ENCODE results near the gene MAPK10. TPM values are rescaled to one million over a fixed set of nuclear protein-coding genes. Genes with fewer than 3 reads are reported as not detected.

Gene MAPK10
- total and polyA plus RNA-seq, 10 of the 15 experiments (the other 5 are each of a cell fraction or from before 2014, with no cell fraction given), result 1.1 to 4.2 (median 2.4) TPM

DNA sequence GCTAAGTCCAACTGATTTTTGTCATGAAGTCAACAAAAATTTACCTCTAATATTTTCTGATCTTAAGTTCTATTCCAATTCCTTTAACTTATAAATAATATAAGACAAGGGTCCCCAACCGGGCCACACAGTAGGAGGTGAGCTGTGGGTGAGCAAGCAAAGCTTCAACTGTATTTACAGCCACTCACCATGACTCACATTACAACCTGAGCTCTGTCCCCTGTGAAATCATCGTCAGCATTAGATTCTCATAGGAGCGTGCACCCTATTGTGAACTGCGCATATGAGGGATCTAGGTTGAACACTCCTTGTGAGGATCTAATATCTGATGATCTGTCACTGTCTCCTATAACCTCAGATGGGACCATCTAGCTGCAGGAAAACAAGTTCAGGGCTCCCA lies 227.4 kb downstream of the MAPK10 start (continued):
- TF ChIP-seq PML (IDR thresholded peaks at IDR 0.05; ENCODE audit: low read length), result no peak
- no peak for TF ChIP-seq JUND (IDR thresholded peaks at IDR 0.05; ENCODE audit: low read depth, low read length)
- no peak for TF ChIP-seq BRCA1 (IDR thresholded peaks at IDR 0.05; ENCODE audit: low read depth, low read length)
- no peak for TF ChIP-seq NFYA (IDR thresholded peaks at IDR 0.05; ENCODE audit: borderline replicate concordance, low read depth, low read length)
- no peak for TF ChIP-seq YY1 (IDR thresholded peaks at IDR 0.05; ENCODE audit: low read depth, low read length)
- TF ChIP-seq, protein P1, sequence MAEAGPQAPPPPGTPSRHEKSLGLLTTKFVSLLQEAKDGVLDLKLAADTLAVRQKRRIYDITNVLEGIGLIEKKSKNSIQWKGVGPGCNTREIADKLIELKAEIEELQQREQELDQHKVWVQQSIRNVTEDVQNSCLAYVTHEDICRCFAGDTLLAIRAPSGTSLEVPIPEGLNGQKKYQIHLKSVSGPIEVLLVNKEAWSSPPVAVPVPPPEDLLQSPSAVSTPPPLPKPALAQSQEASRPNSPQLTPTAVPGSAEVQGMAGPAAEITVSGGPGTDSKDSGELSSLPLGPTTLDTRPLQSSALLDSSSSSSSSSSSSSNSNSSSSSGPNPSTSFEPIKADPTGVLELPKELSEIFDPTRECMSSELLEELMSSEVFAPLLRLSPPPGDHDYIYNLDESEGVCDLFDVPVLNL (IDR thresholded peaks at IDR 0.05; ENCODE audit: low read depth, low read length), result no peak
- TF ChIP-seq ZNF24 (IDR thresholded peaks at IDR 0.05), result no peak
- TF ChIP-seq ZZZ3 (IDR thresholded peaks at IDR 0.05; ENCODE audit: control insufficient read depth, insufficient read length, low read depth), result no peak
- TF ChIP-seq, protein P2, sequence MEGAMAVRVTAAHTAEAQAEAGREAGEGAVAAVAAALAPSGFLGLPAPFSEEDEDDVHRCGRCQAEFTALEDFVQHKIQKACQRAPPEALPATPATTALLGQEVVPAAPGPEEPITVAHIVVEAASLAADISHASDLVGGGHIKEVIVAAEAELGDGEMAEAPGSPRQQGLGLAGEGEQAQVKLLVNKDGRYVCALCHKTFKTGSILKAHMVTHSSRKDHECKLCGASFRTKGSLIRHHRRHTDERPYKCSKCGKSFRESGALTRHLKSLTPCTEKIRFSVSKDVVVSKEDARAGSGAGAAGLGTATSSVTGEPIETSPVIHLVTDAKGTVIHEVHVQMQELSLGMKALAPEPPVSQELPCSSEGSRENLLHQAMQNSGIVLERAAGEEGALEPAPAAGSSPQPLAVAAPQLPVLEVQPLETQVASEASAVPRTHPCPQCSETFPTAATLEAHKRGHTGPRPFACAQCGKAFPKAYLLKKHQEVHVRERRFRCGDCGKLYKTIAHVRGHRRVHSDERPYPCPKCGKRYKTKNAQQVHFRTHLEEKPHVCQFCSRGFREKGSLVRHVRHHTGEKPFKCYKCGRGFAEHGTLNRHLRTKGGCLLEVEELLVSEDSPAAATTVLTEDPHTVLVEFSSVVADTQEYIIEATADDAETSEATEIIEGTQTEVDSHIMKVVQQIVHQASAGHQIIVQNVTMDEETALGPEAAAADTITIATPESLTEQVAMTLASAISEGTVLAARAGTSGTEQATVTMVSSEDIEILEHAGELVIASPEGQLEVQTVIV (IDR thresholded peaks at IDR 0.05; ENCODE audit: borderline replicate concordance, partially characterized antibody), result no peak

DNA sequence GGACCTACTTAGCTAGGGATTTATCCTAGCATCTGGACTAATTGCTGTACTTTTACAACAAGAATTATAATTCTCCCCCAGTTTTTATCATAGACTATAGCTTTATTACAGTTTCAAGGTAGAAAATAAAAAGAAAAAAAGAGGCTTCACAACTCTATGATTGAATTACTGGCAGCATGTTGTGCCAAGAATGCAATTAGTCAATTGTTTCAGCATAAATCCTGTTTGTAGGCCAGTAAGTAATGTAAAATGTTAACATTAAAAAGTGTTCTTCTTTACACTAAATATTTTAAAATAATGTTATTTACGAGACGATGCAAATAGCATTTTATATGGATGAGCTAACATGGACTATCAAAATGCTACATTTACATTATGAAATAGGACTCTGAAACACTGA lies 228.4 kb downstream of the MAPK10 start:
- no peak for DNase-seq (ENCODE audit: low read depth, low spot score)
- no peak overlapping the region for H2AFZ ChIP-seq (ENCODE audit: control insufficient read depth, low read depth, low read length)
- BruUV-seq (replicated peaks), result no TSS peak
- no peak for ATAC-seq
- intact Hi-C loops (cut with micrococcal nuclease; ENCODE audit: unreplicated experiment), result no loop called here
- no peak overlapping the region for H3K4me2 ChIP-seq (ENCODE audit: control insufficient read depth, insufficient read depth)
- no peak overlapping the region for H3K4me3 ChIP-seq
- in situ Hi-C loops (cut with MboI), result no loop called here
- CTCF ChIA-PET, result no interaction called here
- no peak for FAIRE-seq
- no peak overlapping the region for H3K27ac ChIP-seq (ENCODE audit: control insufficient read depth, insufficient read depth)
- WGBS (ENCODE audit: insufficient coverage, insufficient replicate concordance, low lambda C conversion rate, missing lambda C conversion rate), result 53% methylated on average over 2 of the region's 2 CpGs
- H3K79me2 ChIP-seq (ENCODE audit: control insufficient read depth, insufficient read depth, low read length), result no peaks in the 10 kb centered on the region
- POLR2A ChIA-PET, result no interaction called here
- no peaks in the 10 kb centered on the region for H4K20me1 ChIP-seq (ENCODE audit: control insufficient read depth, insufficient read depth)
- SMC1A ChIA-PET (ENCODE audit: uncharacterized antibody, unreplicated experiment), result interaction anchor here (0.7 kb wide), 1 partner anchor 899 kb away, joined by 3 read pairs; no protein-coding TSS in a partner anchor
- no peaks in the 10 kb centered on the region for H3K27me3 ChIP-seq (replicated peaks in 1 of 2; ENCODE audit: control insufficient read depth in 2 of 2, insufficient read depth in 2 of 2, low read length in 1 of 2)
- no peak overlapping the region for H3K9ac ChIP-seq (ENCODE audit: control insufficient read depth, insufficient read depth, low read length)
- RAD21 ChIA-PET (ENCODE audit: unreplicated experiment), result no interaction called here
- H3K9me3 ChIP-seq (replicated peaks; ENCODE audit: control insufficient read depth, insufficient read depth, low read length), result no peaks in the 10 kb centered on the region
- no peaks in the 10 kb centered on the region for H3K36me3 ChIP-seq (ENCODE audit: control insufficient read depth in 2 of 2, insufficient read depth in 2 of 2, low read length in 1 of 2)
- no peaks in the 10 kb centered on the region for H3K4me1 ChIP-seq (ENCODE audit: control insufficient read depth, insufficient read depth, low read length)
- TF ChIP-seq, protein P3, sequence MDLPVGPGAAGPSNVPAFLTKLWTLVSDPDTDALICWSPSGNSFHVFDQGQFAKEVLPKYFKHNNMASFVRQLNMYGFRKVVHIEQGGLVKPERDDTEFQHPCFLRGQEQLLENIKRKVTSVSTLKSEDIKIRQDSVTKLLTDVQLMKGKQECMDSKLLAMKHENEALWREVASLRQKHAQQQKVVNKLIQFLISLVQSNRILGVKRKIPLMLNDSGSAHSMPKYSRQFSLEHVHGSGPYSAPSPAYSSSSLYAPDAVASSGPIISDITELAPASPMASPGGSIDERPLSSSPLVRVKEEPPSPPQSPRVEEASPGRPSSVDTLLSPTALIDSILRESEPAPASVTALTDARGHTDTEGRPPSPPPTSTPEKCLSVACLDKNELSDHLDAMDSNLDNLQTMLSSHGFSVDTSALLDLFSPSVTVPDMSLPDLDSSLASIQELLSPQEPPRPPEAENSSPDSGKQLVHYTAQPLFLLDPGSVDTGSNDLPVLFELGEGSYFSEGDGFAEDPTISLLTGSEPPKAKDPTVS (IDR thresholded peaks at IDR 0.05; ENCODE audit: low read depth, low read length), result no peak
- no peak for TF ChIP-seq EP300 (IDR thresholded peaks at IDR 0.05; ENCODE audit: borderline replicate concordance in 1 of 2, control insufficient read depth in 1 of 2, low read depth in 2 of 2, low read length in 2 of 2)
- TF ChIP-seq, protein P1 (IDR thresholded peaks at IDR 0.05; ENCODE audit: low read depth, low read length), result no peak
- TF ChIP-seq, protein P4, sequence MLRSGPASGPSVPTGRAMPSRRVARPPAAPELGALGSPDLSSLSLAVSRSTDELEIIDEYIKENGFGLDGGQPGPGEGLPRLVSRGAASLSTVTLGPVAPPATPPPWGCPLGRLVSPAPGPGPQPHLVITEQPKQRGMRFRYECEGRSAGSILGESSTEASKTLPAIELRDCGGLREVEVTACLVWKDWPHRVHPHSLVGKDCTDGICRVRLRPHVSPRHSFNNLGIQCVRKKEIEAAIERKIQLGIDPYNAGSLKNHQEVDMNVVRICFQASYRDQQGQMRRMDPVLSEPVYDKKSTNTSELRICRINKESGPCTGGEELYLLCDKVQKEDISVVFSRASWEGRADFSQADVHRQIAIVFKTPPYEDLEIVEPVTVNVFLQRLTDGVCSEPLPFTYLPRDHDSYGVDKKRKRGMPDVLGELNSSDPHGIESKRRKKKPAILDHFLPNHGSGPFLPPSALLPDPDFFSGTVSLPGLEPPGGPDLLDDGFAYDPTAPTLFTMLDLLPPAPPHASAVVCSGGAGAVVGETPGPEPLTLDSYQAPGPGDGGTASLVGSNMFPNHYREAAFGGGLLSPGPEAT (IDR thresholded peaks at IDR 0.05; ENCODE audit: low read depth), result no peak
- TF ChIP-seq, protein P5, sequence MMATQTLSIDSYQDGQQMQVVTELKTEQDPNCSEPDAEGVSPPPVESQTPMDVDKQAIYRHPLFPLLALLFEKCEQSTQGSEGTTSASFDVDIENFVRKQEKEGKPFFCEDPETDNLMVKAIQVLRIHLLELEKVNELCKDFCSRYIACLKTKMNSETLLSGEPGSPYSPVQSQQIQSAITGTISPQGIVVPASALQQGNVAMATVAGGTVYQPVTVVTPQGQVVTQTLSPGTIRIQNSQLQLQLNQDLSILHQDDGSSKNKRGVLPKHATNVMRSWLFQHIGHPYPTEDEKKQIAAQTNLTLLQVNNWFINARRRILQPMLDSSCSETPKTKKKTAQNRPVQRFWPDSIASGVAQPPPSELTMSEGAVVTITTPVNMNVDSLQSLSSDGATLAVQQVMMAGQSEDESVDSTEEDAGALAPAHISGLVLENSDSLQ (IDR thresholded peaks at IDR 0.05), result no peak

All from GM12878 (cell line).